Gastrocnemius medialis (tissue), 4 donors: ENCODE data around the gene TXNRD1.

ENCODE experiments used
- POLR2A ChIP-seq, 2 donors: fragments of 450-650 bp; IDR thresholded peaks; one replicate each; pipeline ENCODE4 v1.6.1; 2017; ENCODE audit warnings: antibody characterized with exemption in 2 of 2, mild to moderate bottlenecking in 2 of 2, moderate library complexity in 2 of 2
- TF ChIP-seq, protein P1 (sequence below), 5 experiments: fragments of 450-650 bp in 3 of 5; fragments of 200-600 bp in 2 of 5; sonication (generic) in 2 of 5; IDR thresholded peaks in 4 of 5; conservative IDR thresholded peaks in 1 of 5; 1 replicate in 4 of 5; 2 replicates in 1 of 5; pipeline ENCODE4 v1.5.1; 2016 to 2019; ENCODE audit warnings: antibody characterized with exemption in 5 of 5, mild to moderate bottlenecking in 3 of 5, moderate library complexity in 3 of 5

DNA sequence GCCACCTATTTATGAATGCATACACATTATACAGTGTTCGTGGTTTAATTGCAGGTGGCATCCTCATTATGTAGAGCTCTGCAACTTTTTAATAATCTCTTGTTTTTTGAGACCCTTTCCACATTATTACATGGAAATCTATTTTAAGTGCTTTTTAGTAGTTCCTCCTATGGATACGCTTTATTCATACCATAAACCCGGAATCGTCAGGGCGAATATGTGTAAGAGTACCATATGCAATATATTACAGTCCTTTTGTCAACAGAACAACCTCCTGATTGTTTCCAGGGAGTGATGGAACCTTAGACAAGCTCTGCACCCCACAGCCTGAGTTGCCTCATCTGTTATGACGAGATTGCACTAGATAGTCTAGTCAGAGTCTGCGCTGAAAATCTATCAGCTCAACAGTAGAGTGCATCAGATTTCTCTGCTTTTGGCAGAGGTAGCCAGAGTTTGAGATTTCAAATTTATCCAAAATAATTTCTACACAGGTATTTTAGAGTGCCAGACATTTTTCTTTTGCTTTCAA lies 121.5 kb downstream of the TXNRD1 start:
- TF ChIP-seq, protein P1, sequence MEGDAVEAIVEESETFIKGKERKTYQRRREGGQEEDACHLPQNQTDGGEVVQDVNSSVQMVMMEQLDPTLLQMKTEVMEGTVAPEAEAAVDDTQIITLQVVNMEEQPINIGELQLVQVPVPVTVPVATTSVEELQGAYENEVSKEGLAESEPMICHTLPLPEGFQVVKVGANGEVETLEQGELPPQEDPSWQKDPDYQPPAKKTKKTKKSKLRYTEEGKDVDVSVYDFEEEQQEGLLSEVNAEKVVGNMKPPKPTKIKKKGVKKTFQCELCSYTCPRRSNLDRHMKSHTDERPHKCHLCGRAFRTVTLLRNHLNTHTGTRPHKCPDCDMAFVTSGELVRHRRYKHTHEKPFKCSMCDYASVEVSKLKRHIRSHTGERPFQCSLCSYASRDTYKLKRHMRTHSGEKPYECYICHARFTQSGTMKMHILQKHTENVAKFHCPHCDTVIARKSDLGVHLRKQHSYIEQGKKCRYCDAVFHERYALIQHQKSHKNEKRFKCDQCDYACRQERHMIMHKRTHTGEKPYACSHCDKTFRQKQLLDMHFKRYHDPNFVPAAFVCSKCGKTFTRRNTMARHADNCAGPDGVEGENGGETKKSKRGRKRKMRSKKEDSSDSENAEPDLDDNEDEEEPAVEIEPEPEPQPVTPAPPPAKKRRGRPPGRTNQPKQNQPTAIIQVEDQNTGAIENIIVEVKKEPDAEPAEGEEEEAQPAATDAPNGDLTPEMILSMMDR (IDR thresholded peaks at IDR 0.05 in 4 of 5, conservative IDR thresholded peaks at IDR 0.05 in 1 of 5): no peak
- TF ChIP-seq POLR2A (IDR thresholded peaks at IDR 0.05): no peak
